ENCODE results near the gene LY6G6F.

The LY6G6F gene

DNA sequence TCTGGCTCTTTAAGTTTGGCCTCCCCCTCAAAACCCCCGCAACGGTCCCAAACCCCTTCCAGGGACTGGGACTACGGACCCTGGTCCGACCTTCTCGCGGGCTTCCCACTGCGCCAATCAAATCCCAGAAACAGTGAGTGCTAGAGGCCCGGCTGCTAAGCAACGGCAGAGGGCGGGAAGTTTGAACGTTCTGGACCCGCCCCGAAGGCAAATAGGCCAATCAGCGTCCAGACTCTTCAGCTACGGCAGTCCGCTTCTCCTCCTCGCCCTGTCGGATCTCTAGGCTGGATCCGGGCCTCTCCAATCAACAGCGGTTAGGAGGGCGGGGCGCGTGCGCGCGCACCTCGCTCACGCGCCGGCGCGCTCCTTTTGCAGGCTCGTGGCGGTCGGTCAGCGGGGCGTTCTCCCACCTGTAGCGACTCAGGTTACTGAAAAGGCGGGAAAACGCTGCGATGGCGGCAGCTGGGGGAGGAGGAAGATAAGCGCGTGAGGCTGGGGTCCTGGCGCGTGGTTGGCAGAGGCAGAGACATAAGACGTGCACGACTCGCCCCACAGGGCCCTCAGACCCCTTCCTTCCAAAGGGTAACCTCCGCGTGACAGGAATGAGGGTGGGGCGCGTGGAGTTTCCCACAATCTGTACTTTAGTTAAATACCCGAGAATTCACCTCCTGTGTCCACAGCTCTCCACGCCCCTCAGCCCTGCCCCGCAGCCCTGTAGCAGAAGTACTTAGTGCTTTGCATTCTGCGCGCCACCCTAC lies 33.2 kb downstream of the LY6G6F start, which contains the start of gene MSH5:
Gene MSH5 (plus strand): TSS at position 367 of the 758 bp plus-strand sequence. CDS start 462 bp downstream, outside the sequence.
- DNase-seq (ENCODE audit: low read depth in 2 of 2), result peak; percentile 96 to 97

DNA sequence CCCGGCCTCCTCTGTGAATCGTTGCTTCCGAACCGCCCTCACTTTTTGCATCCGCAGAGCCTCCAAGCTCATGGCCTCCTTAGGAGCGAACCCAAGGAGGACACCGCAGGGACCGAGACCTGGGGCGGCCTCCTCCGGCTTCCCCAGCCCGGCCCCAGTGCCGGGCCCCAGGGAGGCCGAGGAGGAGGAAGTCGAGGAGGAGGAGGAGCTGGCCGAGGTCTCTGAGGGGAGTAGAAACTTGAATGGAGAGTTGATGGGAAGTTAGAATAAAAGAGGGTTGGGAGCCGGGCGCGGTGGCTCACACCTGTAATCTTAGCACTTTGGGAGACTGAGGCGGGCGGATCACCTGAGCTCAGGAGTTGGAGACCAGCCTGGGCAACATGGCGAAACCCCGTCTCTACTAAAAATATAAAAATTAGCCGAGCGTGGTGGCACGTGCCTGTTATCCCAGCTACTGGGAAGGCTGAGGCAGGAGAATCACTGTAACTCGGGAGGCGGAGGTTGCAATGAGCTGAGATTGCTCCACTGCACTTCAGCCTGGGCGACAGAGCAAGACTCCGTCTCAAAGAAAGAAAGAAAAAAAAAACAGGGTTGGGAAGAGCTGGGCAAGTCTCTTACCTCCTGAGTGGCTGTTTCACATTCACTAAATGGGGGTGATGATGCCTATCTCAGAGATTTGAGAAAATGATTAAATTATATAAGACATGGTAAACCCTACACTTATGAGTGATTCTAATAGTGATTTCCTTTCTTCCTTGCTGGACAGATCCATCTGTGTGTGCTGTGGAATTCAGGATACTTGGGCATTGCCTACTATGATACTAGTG lies 33.9 kb downstream of the LY6G6F start:
- DNase-seq (ENCODE audit: low read depth in 2 of 2), result no peak

DNA sequence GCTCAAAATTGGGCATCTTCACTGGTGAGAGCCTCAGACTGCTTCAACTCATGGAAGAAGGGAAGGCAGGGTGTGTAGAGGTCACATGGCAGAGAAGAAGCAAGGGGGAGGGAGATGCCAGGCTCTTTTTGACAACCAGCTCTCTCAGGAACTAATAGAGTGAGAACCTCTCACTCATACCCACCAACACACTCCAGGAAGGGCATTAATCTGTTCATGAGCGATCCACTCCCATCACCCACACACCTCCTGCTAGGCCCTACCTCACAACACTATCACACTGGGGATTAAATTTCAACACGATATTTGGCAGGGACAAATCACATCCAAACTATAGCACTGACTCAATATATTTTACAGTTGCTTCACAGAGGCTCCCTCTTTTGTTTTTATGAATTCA lies 35.1 kb downstream of the LY6G6F start:
- no peak for DNase-seq (ENCODE audit: low read depth in 2 of 2)

DNA sequence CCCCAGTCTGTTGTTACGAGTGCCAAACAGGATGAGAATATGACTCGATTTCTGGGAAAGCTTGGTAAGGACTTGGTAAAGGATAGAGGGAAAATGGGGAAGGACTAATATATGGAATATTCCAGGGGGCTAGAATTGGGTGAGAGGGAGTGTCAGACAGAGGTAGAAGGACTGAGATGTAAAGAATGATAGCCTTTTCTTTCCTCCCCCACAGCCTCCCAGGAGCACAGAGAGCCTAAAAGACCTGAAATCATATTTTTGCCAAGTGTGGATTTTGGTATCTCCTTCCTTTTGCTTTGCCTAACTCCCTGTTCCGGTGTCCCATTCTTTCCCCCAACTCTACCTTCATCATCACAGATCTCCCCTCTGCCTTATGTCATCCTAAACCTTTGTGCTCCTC lies 36.2 kb downstream of the LY6G6F start:
- DNase-seq (ENCODE audit: low read depth in 2 of 2), result no peak

DNA sequence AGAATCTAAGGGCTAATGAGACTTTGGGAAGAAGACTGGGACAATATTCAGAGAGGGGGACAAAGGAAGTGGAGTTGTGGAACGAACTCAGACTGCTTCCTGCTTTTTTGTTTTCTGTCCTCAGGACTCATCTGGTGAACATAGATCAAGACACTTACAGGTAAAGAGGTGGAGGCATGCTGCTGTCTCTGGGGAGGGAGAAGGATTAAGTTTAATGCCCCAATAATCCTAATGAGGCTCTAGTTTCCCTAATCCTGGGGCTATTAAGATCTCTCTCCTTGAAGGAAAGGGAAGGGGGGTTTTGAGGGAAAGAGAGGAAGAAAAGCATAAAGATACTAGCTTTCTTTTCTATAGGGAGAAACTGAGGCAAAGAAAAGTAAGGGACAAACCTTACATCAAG lies 37.8 kb downstream of the LY6G6F start:
- no peak for DNase-seq (ENCODE audit: low read depth in 2 of 2)

DNA sequence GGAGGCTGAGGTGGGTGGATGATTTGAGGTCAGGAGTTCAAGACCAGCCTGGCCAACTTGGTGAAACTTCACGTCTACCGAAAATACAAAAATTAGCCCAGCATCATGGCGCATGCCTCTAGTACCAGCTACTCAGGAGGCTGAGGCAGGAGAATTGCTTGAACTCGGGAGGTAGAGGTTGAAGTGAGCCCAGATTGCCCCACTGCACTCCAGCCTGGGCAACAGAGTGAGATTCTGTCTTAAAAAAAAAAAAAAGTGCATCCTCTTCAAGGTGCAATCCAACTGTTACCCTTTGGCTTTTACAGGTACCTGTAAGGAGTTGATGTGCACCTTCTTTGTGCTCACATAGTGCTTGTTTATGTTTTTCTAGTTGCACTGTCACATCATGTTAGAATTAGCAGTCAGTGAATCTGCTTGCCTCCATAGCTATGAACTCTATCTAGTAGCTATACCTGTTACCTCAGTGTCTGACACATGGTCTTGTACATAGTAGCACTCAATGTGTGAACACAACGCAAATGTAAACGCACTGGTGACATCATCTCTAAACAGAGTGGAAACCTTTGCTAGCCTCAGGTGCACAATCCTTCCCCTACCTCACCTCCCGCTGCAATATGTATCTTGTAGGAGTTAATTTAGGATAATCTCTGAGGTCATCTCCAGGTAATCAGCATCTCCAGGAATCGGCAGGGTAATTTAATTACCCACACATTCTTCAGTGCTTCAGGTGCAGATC lies 42.8 kb downstream of the LY6G6F start:
- no peak for DNase-seq (ENCODE audit: low read depth in 2 of 2)

DNA sequence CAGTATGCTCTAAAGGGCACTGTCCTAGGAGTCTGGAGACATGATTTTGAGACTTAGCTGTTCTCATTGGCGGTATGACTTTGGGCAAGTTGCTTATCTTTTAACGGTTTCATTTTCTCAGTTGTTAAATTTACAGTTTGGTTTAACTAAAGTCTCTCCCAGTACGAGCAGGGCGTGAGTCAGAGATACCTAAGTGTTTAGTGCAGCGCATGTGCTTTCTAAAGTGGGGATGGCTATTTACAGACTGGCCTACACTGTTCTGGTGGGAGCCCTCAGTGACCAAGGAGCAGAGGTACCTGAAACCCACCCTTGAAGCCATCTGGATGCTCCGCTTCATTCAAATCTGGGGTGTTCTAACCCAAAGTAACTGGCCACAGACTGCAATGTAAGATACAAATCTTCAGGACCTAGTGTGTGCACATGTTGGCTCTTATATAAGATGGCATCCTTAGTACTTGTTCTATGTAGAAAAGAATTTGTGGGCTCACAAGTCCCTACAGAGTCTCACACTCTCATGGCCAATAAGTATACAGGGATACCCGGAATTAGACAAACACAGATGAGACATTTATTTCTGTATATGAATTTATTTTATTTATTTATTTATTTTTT lies 43.9 kb downstream of the LY6G6F start:
- DNase-seq (ENCODE audit: low read depth in 2 of 2), result no peak

DNA sequence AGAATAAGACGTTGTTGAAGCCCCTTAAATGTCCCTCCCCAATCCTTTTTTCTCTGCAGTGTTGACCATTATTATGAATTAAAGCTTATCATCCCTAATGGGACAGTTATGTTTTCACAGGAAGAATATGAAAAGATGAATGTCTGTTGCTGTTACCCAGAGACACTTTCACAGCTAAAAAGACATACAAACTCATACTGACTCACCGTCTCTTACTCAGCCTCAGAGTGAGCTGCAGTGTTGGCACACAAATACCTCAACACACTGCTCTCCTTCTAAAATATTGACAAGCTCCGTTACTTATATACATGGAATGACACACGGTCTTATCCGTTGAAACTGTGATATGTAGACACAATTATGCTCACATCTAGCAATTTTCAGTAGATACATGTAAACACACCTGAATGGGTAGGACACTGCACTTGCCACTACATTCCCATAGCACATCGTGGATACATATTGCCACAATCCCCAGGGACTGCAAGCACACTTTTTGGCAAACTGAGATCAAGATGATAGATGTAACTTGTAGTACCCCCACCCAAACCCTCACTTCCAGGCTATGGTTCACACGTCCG lies 46.2 kb downstream of the LY6G6F start:
- DNase-seq (ENCODE audit: low read depth in 2 of 2), result no peak

DNA sequence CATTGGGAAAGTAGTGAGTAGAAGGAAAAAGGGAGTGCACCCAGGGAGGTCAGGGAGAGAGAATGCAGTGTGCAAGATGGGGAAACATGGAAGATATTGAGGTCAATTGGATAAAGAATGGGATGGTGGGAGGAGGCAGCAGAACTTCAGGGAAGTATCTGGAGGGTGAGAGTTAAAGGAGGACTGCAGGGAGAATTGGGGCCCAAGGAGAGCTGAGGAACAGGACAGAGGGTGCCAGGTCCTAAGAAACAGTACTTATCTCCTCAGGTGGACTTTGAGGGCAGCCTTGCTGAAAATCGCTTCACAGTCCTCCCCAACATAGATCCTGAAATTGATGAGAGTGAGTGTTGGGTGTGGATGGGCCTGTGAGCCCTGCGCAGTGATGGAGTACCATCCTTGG lies 51.6 kb downstream of the LY6G6F start:
- no peak for DNase-seq (ENCODE audit: low read depth in 2 of 2)

All from fibroblast of skin of left biceps (primary cell).